HPDE6-E6E7 (cell line): ENCODE data around the gene ZNF575.
"Not testable (repeated sequence)": the region's sequence is repeated elsewhere in the genome, so short reads cannot be mapped to it uniquely, and the experiment has no call there.

ENCODE experiments used
- DNase-seq: peaks from one replicate; pipeline ENCODE4 v3.0.0; 2011; ENCODE audit warnings: missing footprints; ENCODE audit errors: extremely low spot score

The ZNF575 gene

GRCh38 chr19:43544077-43544476 lies 11.1 kb downstream of the ZNF575 start:
- no peak for DNase-seq

GRCh38 chr19:43545276-43545675 lies 12.3 kb downstream of the ZNF575 start:
- DNase-seq, result no peak

GRCh38 chr19:43545981-43546380 lies 13.0 kb downstream of the ZNF575 start:
- no peak for DNase-seq

GRCh38 chr19:43546581-43546980 lies 13.6 kb downstream of the ZNF575 start:
- DNase-seq, result no peak

GRCh38 chr19:43547926-43548325 lies 14.9 kb downstream of the ZNF575 start:
- not testable (repeated sequence) for DNase-seq

- no peak for DNase-seq
These were observed 15.7 kb downstream of the ZNF575 start for GRCh38 chr19:43548706-43549105.

- DNase-seq, result no peak
These were observed 18.6 kb downstream of the ZNF575 start for GRCh38 chr19:43551399-43552197.

GRCh38 chr19:43552198-43552450 lies 19.1 kb downstream of the ZNF575 start:
- no peak for DNase-seq

- no peak for DNase-seq
These were observed 19.6 kb downstream of the ZNF575 start for GRCh38 chr19:43552616-43553015.

- no peak for DNase-seq
These were observed 20.7 kb downstream of the ZNF575 start for GRCh38 chr19:43553656-43554055.

- no peak for DNase-seq
These were observed 21.4 kb downstream of the ZNF575 start for GRCh38 chr19:43554317-43554895.

- peak; percentile 50 for DNase-seq
These were observed 22.3 kb downstream of the ZNF575 start for GRCh38 chr19:43555185-43555770.

- DNase-seq, result no peak
These were observed 27.7 kb downstream of the ZNF575 start for GRCh38 chr19:43560687-43561086.

- DNase-seq, result no peak
These were observed 28.4 kb downstream of the ZNF575 start for GRCh38 chr19:43561139-43561970.

GRCh38 chr19:43562226-43562697 lies 29.3 kb downstream of the ZNF575 start:
- no peak for DNase-seq

- no peak for DNase-seq
These were observed 29.8 kb downstream of the ZNF575 start for GRCh38 chr19:43562698-43563241.

- no peak for DNase-seq
These were observed 30.9 kb downstream of the ZNF575 start for GRCh38 chr19:43563816-43564457.

GRCh38 chr19:43564800-43565199 lies 31.8 kb downstream of the ZNF575 start:
- DNase-seq, result no peak

- no peak for DNase-seq
These were observed 36.7 kb downstream of the ZNF575 start for GRCh38 chr19:43569657-43570056.

GRCh38 chr19:43570174-43570791 lies 37.3 kb downstream of the ZNF575 start:
- no peak for DNase-seq

GRCh38 chr19:43572171-43572588 lies 39.2 kb downstream of the ZNF575 start:
- DNase-seq, result no peak
